ENCODE measurements around the gene NDRG2.
"Not testable (repeated sequence)": the region's sequence is repeated elsewhere in the genome, so short reads cannot be mapped to it uniquely, and the experiment has no call there.

Gene NDRG2

DNA sequence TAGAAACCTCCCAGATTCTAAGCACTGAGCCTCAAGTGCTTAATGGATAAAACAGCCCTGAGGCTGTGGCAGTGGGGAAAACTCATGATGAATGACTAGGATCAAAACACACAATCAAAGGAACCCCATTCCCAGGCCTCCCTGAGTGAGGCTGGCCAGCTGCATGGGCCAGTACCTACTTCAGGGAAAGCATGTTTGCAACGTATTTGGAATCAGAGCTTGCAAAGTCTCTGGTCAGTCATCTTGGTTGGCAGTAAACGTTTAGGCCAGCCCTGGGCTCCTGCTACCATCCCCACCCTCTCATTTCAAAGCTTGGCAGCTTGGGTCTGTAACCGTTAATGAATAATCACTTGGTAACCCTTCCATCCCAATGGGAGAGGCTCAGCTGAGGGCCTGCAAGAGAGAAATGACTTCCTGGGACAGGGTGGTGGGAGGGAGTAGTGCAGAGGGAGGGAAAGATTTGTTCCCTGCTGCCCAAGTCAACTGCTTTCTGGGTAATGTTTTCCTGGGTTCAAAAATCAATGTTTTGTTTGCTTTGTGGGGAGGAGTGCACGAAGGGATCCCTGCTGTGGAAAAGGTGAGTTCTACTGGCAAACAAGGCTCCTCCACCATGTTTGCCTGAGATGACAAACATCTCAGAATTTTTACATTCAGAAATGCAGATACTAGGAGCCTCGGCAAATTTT, 30.7 kb upstream of the NDRG2 start:
- no peak for DNase-seq (ENCODE audit: low read depth in 2 of 2)

DNA sequence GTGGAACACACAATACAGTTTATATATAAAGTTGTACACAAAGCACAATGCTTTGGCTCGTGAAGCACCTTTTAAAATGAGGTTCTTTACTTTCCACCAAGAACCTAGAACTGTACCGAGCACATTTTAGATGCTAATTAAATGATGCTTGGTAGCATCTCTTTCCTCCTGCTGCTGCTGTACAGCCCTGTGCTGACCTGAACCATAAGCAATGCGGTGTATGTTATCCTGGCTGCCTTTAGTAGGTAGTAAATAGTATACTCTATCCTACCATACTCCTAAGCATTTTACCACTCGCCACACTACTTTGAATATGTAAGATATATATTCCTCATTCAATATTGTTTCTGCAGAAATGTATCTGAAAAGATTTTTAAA, 29.9 kb upstream of the NDRG2 start:
- DNase-seq (ENCODE audit: low read depth in 2 of 2) = no peak

DNA sequence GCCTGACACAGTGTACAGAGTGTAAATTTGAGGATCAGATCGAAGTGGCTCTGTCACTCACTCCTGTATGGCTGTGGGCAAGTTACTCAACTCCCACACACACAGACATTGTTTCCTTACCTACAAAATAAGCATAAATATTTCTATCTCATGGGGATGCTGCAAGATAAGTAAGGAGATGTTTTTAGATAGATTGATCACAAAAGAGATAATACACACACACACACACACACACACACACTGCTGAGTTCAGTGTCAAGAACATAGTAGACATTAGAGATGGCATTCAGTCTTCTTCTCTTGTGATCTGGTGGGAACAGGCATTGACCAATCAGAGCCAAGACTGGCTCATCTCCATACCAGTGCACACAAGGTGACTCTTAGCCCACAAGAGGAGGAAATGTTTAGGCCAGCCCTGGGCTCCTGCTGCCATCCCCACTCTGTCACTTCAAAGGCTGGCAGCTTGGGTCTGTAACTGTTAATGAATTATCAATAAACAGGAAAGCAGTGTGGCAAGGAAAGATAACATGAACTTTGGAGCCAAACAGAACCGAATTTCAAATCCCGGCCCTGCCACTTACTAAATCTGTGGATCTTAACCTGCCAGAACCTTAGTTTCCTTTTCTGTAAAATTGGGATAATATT, 29.4 kb upstream of the NDRG2 start:
- no peak for DNase-seq (ENCODE audit: low read depth in 2 of 2)

DNA sequence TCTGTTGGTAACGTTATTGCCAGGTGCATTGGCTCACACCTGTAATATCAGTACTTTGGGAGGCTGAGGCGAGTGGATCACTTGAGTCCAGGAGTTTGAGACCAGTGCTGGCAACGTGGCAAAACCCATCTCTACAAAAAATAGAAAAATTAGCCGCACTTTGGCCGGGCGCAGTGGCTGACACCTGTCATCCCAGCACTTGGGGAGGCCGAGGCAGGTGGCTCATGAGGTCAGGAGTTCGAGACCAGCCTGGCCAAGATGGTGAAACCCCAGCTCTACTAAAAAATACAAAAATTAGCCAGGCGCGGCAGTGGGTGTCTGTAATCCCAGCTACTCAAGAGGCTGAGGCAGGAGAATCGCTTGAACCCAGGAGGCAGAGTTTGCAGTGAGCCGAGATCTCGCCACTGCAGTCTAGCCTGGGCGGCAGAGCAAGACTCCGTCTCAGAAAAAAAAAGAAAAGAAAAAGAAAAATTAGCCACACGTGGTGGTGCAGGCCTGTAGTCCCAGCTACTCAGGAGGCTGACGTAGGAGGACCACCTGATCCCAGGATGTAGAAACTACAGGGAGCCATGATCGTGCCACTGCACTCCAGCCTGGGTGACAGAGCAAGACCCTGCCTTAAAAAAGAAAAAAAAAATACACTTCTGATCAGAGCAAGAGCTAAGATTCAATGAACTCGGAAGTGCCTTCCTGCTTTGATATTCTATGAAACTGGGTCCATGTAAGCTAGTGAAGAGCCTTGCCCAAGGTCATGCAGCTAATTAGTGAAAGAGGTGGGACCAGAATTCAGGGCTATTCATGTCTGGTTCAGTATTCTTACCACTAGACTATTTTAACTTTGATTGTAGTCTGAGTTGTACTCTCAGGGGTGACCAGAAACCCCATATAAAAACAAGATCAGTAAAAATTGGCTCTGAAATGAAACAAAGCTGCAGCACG, 28.6 kb upstream of the NDRG2 start:
- no peak for DNase-seq (ENCODE audit: low read depth in 2 of 2)

DNA sequence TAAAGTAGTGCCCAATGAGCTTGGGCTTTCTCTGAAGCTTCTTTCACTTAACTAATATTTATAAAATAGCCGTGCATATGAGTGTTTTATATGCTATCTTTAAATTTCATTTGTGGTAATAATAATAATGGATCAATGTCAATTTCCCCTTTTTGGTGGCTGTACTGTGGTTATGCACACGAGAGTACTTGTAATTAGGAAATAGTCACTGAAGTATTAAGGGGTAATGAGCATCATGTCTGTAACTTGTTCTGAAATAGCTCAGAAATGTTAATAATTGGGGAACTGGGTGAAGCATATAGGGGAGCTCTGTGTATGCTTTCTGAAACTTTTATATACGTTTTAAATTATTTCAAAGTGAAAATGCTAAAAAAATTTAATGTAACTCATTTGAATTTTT, 25.7 kb upstream of the NDRG2 start:
- no peak for DNase-seq (ENCODE audit: low read depth in 2 of 2)

DNA sequence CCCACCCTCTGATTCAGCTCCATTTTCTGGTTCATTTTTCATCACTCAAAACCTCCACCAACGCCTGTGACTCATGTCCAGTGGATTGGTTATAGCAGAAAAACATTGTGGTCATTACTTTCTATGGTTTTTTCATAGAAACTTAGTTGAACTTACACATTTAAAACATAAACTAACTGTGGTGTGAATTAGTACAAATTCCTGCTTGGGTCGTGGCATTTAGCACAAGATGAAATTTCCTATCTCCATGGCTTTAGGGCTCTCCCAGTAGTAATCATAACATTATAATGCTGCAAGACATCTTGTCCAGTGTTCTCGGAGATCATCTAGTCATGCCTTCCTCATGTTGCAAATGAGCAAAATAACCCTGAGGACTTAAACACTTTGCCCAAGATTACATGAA, 24.4 kb upstream of the NDRG2 start:
- no peak for DNase-seq (ENCODE audit: low read depth in 2 of 2)

DNA sequence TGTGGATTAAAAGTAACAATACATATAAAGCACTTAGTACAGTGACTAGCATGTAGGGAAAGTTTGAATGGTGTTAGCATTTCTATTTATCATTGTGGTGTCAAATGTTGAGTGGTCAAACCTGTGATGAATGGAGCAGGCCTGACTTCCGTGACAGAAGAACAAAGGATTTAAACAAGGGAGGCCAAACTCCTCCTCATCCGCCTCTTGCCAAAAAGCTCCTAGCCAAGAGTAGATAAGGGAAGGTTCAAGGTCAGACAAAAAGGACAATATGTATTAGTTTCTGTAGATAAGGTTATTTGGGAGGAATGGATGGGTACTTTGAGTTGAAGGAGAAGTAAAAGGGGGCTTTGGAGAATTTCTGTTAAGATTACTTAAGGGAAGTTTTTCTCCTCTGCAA, 23.8 kb upstream of the NDRG2 start:
- no peak for DNase-seq (ENCODE audit: low read depth in 2 of 2)

DNA sequence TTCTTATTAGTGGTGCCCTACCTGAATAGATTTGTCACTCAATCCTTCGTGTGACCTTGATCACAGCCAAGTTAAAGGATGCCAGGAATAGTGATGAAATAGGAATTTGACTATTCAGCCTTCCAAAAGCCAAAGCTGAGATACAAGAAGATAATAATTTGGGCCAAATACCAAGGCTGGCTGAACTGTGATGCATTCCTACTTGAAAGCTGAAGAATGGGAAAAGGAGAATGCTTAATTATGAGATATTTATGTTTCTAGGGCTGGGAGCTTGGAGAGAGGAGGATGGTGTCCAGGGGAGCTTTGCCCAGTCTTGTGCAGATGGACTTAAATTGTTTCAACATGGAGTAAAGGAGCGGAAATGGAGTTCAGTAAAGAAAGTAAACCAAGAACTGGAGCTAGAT, 22.5 kb upstream of the NDRG2 start:
- no peak for DNase-seq (ENCODE audit: low read depth in 2 of 2)

DNA sequence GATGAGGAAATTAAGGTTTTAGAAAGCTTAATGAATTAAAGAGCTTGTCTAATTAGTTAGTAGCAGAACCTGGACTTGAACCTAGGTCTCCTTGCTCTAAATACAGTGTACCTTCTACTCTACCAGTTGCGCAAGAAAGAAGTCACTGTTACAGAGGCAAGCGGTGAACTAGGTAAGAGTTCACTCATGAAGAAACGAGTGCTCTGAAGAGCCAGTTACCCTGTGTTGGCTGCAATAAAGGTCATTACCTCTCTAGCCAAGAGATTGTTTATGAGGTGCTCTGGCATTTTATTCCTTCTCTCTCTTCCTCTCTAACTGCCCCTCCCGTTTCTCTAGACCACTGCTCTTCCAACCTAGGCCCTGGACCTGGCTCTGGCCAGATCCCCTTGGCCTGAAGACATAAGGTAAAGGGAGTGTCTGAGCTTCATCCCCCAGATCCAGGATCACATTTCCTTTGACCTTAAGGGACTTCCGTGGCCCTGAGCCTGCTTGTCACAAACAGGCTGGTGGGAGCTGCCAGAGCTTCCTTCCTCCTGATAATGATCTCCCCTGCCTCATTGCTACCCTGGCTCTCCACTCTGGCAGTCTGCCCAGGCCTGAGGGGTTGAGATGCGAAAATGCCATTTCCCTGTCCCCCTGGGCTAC, 19.2 kb upstream of the NDRG2 start:
- DNase-seq (ENCODE audit: low read depth in 2 of 2) = no peak

DNA sequence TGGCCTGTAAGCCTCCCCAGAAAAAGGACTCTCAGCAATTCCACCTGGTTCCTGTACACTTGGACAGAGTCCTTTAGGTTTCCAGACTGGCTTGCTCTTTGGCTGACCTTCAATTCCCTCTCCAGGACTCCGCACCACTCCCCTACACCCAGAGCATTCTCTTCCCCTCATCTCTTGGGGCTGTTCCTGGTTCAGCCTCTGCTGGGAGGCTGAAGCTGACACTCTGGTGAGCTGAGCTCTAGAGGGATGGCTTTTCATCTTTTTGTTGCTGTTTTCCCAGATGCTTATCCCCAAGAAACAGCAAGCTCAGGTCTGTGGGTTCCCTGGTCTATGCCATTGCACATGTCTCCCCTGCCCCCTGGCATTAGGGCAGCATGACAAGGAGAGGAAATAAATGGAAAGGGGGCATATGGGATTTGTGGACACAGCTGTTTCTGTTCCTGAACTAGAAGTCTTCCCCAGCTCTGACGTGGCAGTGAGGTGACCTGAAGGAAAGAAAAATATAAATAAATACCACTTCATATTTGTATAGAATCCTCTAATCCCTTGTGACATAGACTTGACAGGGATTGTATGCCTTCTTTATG, 18.6 kb upstream of the NDRG2 start:
- DNase-seq (ENCODE audit: low read depth in 2 of 2) = no peak

DNA sequence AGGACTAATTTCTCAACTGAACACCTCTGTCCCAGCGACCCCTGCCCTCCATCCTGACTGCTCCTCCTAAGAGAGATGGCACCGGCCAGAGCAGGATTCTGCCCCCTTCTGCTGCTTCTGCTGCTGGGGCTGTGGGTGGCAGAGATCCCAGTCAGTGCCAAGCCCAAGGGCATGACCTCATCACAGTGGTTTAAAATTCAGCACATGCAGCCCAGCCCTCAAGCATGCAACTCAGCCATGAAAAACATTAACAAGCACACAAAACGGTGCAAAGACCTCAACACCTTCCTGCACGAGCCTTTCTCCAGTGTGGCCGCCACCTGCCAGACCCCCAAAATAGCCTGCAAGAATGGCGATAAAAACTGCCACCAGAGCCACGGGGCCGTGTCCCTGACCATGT, 18.1 kb upstream of the NDRG2 start:
- DNase-seq (ENCODE audit: low read depth in 2 of 2) = no peak

DNA sequence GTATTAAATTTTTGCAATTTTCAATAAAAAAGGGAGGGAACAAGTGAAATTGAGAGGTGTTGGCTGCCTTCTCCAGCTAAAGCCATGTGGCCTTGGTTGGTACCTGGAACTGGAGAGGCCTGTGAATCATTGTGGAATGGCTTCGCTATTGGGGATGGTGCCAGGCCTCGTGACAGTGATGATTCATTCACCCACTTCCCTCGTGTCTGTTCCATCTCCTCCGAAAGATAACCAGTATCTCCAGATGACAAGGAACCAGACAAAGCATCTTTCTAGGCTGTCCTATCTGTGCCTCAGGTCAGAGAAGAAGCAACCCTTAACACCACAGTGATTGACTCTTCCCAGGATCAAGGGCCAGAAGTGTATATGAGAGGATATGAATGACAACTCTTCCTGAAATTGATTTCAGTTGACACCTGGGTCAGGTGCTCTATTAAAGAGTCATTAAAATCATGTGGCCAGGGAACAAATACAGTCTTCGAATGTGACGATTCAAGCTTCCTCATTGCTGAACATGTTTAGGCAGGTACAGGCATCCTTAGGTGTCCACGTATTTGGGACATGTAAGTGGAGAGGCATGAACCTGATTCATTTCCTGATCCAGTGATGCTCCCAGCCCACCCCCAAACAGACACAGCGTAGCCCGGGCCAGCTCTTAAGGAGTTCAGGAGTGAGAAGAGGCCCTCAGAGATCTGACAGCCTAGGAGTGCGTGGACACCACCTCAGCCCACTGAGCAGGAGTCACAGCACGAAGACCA, 17.0 kb upstream of the NDRG2 start, which contains the start of gene RNASE7:
Gene RNASE7 (plus strand): TSS at position 687 of the 758 bp plus-strand sequence. CDS start 631 bp downstream, outside the sequence.
- DNase-seq (ENCODE audit: low read depth in 2 of 2) = no peak

DNA sequence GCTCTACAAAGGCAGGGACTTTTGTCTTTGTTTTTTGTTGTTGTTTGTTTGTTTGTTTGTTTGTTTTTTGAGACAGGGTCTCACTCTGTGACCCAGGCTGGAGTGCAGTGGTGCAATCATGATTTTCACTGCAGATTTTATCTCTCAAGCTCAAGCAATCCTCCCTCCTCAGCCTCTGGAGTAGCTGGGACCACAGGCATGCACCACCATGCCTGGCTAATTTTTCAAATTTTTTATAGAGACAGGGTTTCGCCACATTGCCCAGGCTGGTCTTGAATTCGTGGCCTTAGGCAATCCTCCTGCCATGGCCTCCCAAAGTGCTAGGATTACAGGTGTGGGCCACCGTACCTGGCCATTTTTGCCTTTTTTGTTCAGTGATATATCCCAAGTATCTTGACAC, 16.1 kb upstream of the NDRG2 start:
- DNase-seq (ENCODE audit: low read depth in 2 of 2) = not testable (repeated sequence)

DNA sequence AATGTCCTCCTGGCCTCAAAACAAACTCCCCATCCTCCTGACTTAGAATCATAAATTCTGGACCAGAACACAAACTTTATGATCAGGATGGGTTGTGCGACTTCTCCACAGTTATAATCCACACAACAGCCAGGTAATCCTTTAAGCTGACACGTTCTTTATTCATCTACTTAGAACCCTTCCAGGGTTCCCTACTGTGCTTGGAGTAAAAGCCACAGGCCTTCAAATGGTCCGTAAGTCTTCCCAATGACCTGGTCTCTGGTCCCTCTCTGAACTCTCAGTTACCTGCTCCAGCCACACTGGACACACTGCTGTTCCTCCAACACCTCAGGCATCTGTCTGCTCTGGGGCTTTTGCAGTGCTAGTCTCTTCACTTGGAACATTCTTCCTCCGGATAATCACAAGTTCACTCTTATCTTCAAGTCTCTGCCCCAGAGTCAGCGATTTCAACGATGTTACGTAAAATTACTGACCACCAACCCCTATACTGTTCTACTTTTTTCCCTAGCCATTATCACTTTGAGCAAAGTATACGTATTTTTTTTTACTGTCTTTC, 15.6 kb upstream of the NDRG2 start:
- DNase-seq (ENCODE audit: low read depth in 2 of 2) = no peak

DNA sequence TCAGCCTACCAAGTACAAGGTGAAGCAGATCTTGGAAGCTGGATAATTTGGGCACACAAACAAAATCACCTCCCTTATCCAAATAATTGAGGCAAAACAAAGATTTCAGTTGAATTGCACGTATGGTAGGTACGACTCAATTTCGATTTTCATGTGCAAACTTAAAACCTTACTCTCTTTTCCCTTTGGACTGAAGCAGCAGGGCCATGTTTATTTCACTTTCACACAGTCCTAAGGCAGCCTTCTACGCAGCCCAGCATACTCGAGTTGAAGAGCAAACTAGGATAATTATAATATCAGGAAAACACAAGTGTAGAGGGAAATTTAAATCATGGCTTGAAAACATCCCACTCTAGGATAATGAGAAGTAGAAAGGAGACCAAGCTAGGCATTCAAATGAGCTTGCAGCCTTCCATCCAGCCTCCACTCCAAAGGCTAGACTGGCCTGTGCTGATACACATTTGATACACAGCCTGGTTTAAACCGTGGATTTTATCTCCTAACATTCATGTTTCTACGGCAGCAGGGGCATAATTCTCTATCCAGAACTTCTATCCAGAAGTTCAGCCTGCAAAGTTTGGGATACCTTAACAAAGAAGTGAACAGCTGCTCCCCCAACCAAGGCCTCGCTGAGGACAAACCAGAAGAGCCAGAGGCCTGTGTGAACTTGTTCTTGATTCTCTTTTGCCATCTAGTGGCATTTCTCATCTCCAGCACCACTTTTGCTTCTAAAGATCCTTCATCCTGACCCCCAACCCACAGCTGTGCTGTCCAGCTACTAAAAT, 14.9 kb upstream of the NDRG2 start:
- peak in 1 of 2 experiments; percentile 43 for DNase-seq (ENCODE audit: low read depth in 2 of 2)

DNA sequence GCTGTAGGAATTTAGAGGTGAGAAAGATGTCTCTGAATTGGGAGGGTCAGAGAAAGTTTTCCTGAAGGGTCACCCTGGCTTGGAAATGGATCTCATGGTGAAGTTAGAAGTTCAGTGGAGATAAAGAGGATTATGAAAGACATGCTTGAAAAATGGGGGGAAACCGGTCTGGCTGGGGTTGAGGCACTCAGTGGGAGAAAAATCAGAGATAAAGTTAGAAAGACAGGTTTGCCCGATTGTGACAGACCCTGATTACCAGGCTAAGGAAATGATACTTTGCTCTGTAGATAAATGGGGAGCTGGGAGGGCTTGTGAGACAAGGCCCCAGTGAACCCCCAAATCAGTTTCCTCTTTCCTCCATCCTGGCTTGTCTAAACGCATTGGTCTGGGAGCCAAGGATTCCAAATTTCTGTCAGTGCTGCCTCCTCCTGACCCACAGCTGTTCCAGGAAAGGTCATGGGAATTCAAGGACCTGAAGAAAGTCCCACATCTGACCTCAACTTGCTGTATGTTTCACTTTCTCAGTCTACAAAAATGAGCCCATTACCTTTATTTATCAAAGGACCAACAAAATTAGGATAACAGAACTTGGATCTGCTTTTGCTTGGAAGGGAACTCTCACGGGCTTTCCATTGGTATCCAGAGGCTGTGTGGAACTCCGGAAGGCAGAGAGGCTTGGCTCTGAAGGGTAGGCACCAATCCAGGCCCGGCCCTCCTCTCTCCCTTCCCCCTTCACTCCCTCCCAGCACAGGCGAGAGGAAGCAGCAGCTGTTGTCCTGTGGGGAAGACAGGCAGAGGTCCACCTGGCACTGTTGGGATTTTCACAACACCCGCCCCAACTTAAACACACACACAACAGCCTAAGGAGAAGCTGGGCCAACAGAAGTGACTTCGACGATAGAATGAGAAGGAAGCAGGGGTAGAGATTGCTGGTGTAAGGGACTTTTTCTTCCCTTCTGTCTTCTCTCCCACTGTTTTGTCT, 13.9 kb upstream of the NDRG2 start:
- DNase-seq (ENCODE audit: low read depth in 2 of 2) = no peak

DNA sequence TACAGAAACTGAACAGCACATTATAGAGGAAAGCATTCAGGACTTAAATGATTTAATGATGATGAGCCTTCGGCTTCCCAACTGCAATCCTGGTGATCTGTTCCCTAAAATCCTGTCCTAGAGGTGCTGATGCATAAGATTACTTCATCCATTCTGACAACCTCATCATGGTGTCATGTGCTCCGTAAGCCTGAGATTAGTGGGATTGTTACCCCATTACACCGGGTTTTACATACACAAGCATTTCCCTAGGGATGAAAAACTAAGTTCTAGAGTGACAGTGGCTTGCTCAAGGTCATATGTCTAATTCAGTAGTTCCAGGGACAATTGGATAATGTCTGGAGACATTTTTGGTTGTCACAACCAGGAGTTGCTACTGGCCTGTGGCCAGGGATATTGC, 12.3 kb upstream of the NDRG2 start:
- DNase-seq (ENCODE audit: low read depth in 2 of 2) = no peak

DNA sequence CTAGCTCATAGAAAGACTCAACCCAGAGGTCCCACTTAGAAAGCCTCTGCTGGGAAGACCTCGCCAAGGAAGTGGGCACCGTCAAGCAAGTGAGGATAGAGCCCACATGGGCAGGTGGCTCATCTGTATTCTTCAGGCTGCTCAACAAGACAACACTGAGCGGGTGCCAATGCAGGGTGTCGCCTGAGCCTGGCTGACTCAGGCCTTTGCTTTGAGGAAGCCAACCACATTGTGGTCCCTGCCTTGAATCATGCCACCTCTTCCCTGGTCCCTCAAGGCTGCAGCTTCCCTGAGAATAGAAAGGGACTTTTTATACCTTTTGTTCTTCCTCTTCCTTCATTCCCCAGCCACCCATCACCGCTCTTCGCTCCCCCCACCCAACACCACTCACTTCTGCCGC, 11.9 kb upstream of the NDRG2 start:
- no peak for DNase-seq (ENCODE audit: low read depth in 2 of 2)

DNA sequence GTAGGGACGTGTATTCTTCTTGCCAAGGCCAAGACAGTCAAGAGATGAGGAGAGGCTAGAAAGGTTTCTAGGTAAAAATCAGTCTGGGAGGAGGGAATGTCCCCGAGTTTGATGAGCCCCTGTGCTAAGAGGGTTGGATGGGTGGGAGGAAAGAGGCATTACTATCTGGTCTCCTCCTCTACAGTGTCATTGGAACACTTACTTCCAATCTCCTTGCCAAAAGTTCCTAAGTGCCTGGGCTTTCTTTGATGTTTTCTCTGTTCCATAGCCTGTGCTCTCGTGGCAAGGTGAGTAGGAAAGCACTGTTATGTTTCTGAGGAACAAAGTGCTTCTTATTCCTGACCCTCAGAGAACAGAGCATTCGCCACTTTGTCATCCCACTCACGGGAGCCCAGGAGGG, 9.8 kb upstream of the NDRG2 start, which contains the start of gene RNASE13:
Gene RNASE13 (minus strand): TSS at position 101 of the 400 bp plus-strand sequence. CDS start 519 bp downstream, outside the sequence.
- no peak for DNase-seq (ENCODE audit: low read depth in 2 of 2)

Data from fibroblast of skin of left quadriceps (primary cell).